ENCODE measurements around the gene PMPCB.
A peak's percentile ranks its signal among the peaks of the same experiment; 100 is the strongest.
"Not testable (repeated sequence)": the region's sequence is repeated elsewhere in the genome, so short reads cannot be mapped to it uniquely, and the experiment has no call there.

PMPCB gene

GRCh38 chr7:103296901-103297836 is at the start of gene PMPCB:
Gene PMPCB, plus strand, starts transcription at chr7:103297435. Its CDS starts 25 bp downstream, at chr7:103297460.
- DNase-seq = peak; percentile 96

GRCh38 chr7:103253699-103254506 is 43.3 kb upstream of the PMPCB start:
- not testable (repeated sequence) for DNase-seq

- not testable (repeated sequence) for DNase-seq
Measured at GRCh38 chr7:103264054-103264453, 33.2 kb upstream of the PMPCB start.

- not testable (repeated sequence) for DNase-seq
Measured at GRCh38 chr7:103266229-103266628, 31.0 kb upstream of the PMPCB start.

- not testable (repeated sequence) for DNase-seq
Measured at GRCh38 chr7:103273374-103273773, 23.9 kb upstream of the PMPCB start.

- not testable (repeated sequence) for DNase-seq
Measured at GRCh38 chr7:103274867-103275266, 22.4 kb upstream of the PMPCB start.

- DNase-seq = not testable (repeated sequence)
Measured at GRCh38 chr7:103278195-103278594, 19.0 kb upstream of the PMPCB start.

- not testable (repeated sequence) for DNase-seq
Measured at GRCh38 chr7:103279636-103279962, 17.6 kb upstream of the PMPCB start.

- DNase-seq = peak; percentile 89
Measured at GRCh38 chr7:103279963-103280802, 17.1 kb upstream of the PMPCB start.

GRCh38 chr7:103280803-103281155 is 16.5 kb upstream of the PMPCB start:
- DNase-seq = not testable (repeated sequence)

- not testable (repeated sequence) for DNase-seq
Measured at GRCh38 chr7:103282802-103283427, 14.3 kb upstream of the PMPCB start.

GRCh38 chr7:103292122-103292521 is 5.1 kb upstream of the PMPCB start:
- DNase-seq = no peak

GRCh38 chr7:103293526-103293925 is 3.7 kb upstream of the PMPCB start:
- DNase-seq = no peak

GRCh38 chr7:103297837-103298179 is 573 bp downstream of the PMPCB start:
- DNase-seq = no peak

GRCh38 chr7:103299660-103300059 is 2.4 kb downstream of the PMPCB start:
- DNase-seq = no peak

- DNase-seq = no peak
Measured at GRCh38 chr7:103301441-103301840, 4.2 kb downstream of the PMPCB start.

GRCh38 chr7:103307503-103308231 is 10.4 kb downstream of the PMPCB start:
- no peak for DNase-seq

GRCh38 chr7:103314852-103315251 is 17.6 kb downstream of the PMPCB start:
- DNase-seq = no peak

- no peak for DNase-seq
Measured at GRCh38 chr7:103316380-103316941, 19.2 kb downstream of the PMPCB start.

- no peak for DNase-seq
Measured at GRCh38 chr7:103317009-103317408, 19.8 kb downstream of the PMPCB start.

GRCh38 chr7:103325744-103326143 is 28.5 kb downstream of the PMPCB start:
- no peak for DNase-seq

All from stimulated activated naive CD4-positive, alpha-beta T cell treated with Interleukin-2 at 50 U/mL for 16 hours (primary cell).